Stomach (tissue), 9 donors: Measurements from ENCODE around the gene PTPRE. TPM values are rescaled to one million over a fixed set of nuclear protein-coding genes. Genes with fewer than 3 reads are reported as not detected.

Source experiments
- DNase-seq, 2 donors: peaks; one replicate each; pipeline versions ENCODE4 v3.0.0 to v3.0.0-alpha.2; 2013 to 2019
- H3K27ac ChIP-seq, 5 donors: fragments of 200-600 bp in 4 of 5; sonication (generic) in 4 of 5; one replicate each; pipeline ENCODE4 v1.5.1; 2013 to 2019; ENCODE audit warnings: mild to moderate bottlenecking in 1 of 5, moderate library complexity in 1 of 5
- H3K27me3 ChIP-seq, 3 donors: fragments of 200-600 bp; sonication (generic); one replicate each; pipeline ENCODE4 v1.5.1; 2017 to 2019; ENCODE audit warnings: mixed run types in 1 of 3
- H3K36me3 ChIP-seq, 4 donors: fragments of 200-600 bp; sonication (generic); 1 replicate in 3 of 4; 2 replicates in 1 of 4; pipeline ENCODE4 v1.5.1; 2016 to 2019
- H3K4me1 ChIP-seq, 4 donors: fragments of 200-600 bp; sonication (generic); one replicate each; pipeline ENCODE4 v1.5.1; 2016 to 2019
- H3K4me3 ChIP-seq, 4 donors: fragments of 200-600 bp; sonication (generic) in 3 of 4; one replicate each; pipeline ENCODE4 v1.5.1; 2016 to 2019; ENCODE audit warnings: mild to moderate bottlenecking in 1 of 4
- H3K9me3 ChIP-seq, 4 donors: fragments of 200-600 bp; sonication (generic); one replicate each; pipeline ENCODE4 v1.5.1; 2016 to 2019
- EP300 ChIP-seq: sonication (generic); formaldehyde crosslinking; IDR thresholded peaks from one replicate; pipeline ENCODE4 v1.6.1; 2017; ENCODE audit warnings: antibody characterized with exemption
- POLR2A ChIP-seq, 4 donors: fragments of 450-650 bp; IDR thresholded peaks; one replicate each; pipeline ENCODE4 v1.6.1; 2016; ENCODE audit warnings: antibody characterized with exemption in 4 of 4, control low read depth in 2 of 4, mild to moderate bottlenecking in 1 of 4, moderate library complexity in 1 of 4
- POLR2AphosphoS5 ChIP-seq, 3 donors: sonication (generic); formaldehyde crosslinking; IDR thresholded peaks; one replicate each; pipeline ENCODE4 v1.6.1; 2016; ENCODE audit warnings: antibody characterized with exemption in 3 of 3
- WGBS, 5 donors: extraction: QIAGEN DNeasy Blood & Tissue Kit in 3 of 5; methylation state at CpG; one replicate each; pipeline versions ENCODE4 v1.1.5 to v1.1.7; 2013 to 2018; 5-methylcytosine and 5-hydroxymethylcytosine counted together
- intact Hi-C: fragments of 100-400 bp; cut with DNase I; formaldehyde crosslinking; loops from one replicate; pipeline ENCODE4 v1.15.1; 2023; ENCODE audit warnings: low total_unique reads
- polyA plus RNA-seq, 3 donors: library from polyadenylated mRNA; stranded (reverse); fragments of 200-250 nt; gene quantifications; one replicate each; pipeline ENCODE4 v1.2.3, GENCODE V29; 2013
- total RNA-seq, 5 donors: library from RNA; depleted of rRNA; stranded (reverse); fragments of >200 nt; gene quantifications; one replicate each; pipeline versions ENCODE4 v1.1.0 to v1.2.3, GENCODE V29; 2014 to 2016
- TF ChIP-seq, protein P1 (sequence below), 7 experiments: fragments of 450-650 bp in 4 of 7; fragments of 200-600 bp in 3 of 7; sonication (generic) in 3 of 7; IDR thresholded peaks; one replicate each; pipeline ENCODE4 v1.5.1; 2016 to 2019; ENCODE audit warnings: antibody characterized with exemption in 7 of 7, control low read depth in 2 of 7, mild to moderate bottlenecking in 1 of 7
- donor health status: healthy with polysubstance abuse.
- donor health status: Bipolar disorder and iron deficiency.
- donor health status: healthy.

PTPRE gene
- total and polyA plus RNA-seq, 8 donors, result 4.0 to 26.4 (median 8.9) TPM

DNA sequence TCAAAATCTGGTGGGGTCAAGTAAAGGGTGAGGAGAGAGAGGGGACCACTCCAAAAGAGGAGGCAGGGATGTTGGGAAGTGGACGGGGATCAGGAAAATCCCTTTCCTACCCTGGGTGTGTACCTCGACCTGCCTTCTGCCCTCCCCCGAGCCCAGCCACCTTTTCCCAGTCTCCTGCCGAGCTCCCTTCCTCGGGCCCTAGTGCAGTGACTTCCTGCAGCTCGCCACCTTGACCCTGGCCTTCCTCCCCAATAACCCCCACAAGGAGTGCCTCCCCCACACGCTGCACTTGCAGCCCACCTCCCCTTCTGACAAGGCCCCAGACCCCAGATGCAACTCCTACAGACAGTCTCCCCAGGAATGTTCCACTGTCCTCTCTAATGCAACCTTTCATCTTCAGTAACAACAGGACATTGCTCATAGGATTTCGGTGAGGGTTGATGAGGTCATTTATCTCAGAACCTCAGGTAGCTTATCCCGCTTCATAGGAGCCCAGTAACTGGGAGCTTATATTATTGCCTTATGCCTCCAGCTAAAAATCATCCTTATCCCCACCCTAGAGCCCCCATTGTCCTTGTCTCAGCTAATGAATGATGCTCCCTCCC is 129.2 kb downstream of the PTPRE start:
- H3K27ac ChIP-seq, result no peak overlapping the region
- TF ChIP-seq POLR2AphosphoS5 (IDR thresholded peaks at IDR 0.05) (no peak), EP300 (no peak), POLR2A (IDR thresholded peaks at IDR 0.05) (no peak)
- TF ChIP-seq, protein P1, sequence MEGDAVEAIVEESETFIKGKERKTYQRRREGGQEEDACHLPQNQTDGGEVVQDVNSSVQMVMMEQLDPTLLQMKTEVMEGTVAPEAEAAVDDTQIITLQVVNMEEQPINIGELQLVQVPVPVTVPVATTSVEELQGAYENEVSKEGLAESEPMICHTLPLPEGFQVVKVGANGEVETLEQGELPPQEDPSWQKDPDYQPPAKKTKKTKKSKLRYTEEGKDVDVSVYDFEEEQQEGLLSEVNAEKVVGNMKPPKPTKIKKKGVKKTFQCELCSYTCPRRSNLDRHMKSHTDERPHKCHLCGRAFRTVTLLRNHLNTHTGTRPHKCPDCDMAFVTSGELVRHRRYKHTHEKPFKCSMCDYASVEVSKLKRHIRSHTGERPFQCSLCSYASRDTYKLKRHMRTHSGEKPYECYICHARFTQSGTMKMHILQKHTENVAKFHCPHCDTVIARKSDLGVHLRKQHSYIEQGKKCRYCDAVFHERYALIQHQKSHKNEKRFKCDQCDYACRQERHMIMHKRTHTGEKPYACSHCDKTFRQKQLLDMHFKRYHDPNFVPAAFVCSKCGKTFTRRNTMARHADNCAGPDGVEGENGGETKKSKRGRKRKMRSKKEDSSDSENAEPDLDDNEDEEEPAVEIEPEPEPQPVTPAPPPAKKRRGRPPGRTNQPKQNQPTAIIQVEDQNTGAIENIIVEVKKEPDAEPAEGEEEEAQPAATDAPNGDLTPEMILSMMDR (IDR thresholded peaks at IDR 0.05), result no peak
- peaks cover 0 to 4% (median 0%) of the 10 kb centered on the region in 4 donors for H3K4me1 ChIP-seq
- no peaks in the 10 kb centered on the region for H3K9me3 ChIP-seq
- intact Hi-C loops, result no loop called here
- no peaks in the 10 kb centered on the region for H3K36me3 ChIP-seq
- H3K27me3 ChIP-seq, result no peaks in the 10 kb centered on the region
- H3K4me3 ChIP-seq, result no peak overlapping the region
- DNase-seq, result no peak
- WGBS, 5 donors, result 73 to 80% (median 79%) methylated on average over 9 of the region's 9 CpGs

DNA sequence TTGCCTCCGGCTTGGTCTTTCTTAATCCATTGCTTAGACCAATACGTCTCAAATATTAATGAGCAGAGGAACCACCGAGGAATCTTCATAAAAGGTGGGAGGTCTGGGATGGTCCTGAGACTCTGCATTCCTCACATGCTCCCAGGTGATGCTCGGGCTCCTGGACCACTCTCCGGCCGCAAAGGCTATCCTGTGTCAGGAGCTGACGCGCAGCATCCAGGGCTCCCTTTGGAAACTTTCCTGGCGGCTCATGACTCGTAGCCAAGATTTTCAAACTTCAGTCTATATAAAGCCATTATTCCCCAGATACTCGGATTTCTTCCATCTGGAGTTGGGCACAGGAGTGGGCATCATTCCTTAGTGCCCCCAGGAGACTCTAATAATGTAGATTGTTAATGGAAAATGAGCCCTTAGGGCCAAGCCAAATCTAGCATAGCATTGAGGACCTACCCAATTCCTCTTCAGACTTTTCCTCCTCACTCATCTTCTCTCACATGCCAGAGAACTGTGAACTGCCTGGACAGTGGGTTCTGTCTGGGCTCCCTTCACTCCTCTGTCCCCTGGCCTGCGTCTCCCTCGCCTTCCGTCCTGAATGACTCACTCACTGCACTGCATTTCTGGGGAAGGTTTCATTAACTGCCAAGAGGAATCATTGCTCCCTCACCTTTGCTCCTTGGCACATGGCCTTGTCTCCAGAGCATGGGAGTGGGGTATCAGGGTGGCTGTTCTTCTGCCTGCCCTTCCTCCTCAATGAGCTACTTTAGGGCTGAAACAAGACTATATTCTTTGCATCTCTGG is 130.0 kb downstream of the PTPRE start:
- TF ChIP-seq POLR2AphosphoS5 (IDR thresholded peaks at IDR 0.05), result no peak
- TF ChIP-seq POLR2A (IDR thresholded peaks at IDR 0.05), result no peak
- TF ChIP-seq EP300, result no peak
- TF ChIP-seq, protein P1 (IDR thresholded peaks at IDR 0.05), result no peak
- 69 to 83% (median 73%) methylated on average over 14 of the region's 14 CpGs for WGBS, 5 donors
- DNase-seq, result no peak

DNA sequence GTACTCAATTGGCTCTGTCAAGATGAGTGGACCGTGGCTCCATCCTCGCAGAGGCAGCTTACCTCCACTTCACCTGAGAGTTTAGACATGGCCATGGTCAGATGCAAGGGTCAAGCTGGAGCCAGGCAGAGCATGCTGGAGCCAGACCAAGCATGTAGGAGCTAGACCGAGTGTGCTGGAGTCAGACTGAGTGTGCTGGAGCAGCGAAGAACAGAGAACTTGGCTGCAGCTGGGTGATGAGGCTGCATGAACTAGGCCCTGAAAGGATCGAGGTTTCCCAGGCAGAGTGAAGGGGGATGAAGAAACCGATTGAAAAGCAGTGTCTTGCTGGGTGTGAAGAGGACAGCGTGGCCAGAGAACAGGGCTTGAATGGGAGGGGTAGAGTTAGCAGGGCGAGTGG is 133.2 kb downstream of the PTPRE start:
- H3K4me3 ChIP-seq, result no peak overlapping the region
- peaks cover 0 to 6% (median 0%) of the 10 kb centered on the region in 4 donors for H3K4me1 ChIP-seq
- H3K9me3 ChIP-seq, result no peaks in the 10 kb centered on the region
- DNase-seq, result no peak
- H3K27ac ChIP-seq, result no peak overlapping the region
- TF ChIP-seq POLR2AphosphoS5 (IDR thresholded peaks at IDR 0.05) (no peak), POLR2A (IDR thresholded peaks at IDR 0.05) (no peak), EP300 (no peak)
- TF ChIP-seq, protein P1 (IDR thresholded peaks at IDR 0.05), result no peak
- 87 to 89% (median 89%) methylated on average over 8 of the region's 8 CpGs for WGBS, 5 donors
- H3K27me3 ChIP-seq, result no peaks in the 10 kb centered on the region
- intact Hi-C loops, result no loop called here
- H3K36me3 ChIP-seq, result no peaks in the 10 kb centered on the region

More for the DNA sequence above, 130.0 kb downstream of the PTPRE start:
- Histone ChIP-seq H3K27me3 (no peaks in the 10 kb centered on the region), H3K27ac (no peak overlapping the region), H3K9me3 (no peaks in the 10 kb centered on the region), H3K36me3 (no peaks in the 10 kb centered on the region), H3K4me1 (peaks cover 0 to 4% (median 0%) of the 10 kb centered on the region in 4 donors), H3K4me3 (no peak overlapping the region)
- intact Hi-C loops, result no loop called here

DNA sequence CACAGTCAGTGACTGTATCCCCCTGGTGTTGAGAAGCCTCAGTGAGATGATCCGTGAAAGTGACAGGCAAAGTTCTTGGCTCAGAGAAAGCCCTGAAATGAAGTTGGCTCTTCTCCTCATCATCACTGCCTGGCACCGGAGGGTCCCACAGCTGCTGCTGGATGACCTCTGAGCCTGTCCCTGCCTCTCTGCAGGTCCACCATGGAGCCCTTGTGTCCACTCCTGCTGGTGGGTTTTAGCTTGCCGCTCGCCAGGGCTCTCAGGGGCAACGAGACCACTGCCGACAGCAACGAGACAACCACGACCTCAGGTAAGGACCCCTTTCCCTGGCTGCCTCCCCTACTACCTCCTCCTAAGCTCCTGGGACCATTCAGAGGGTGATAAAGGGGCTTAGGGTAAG is 133.8 kb downstream of the PTPRE start:
- H3K4me3 ChIP-seq, result no peak overlapping the region
- 74 to 95% (median 91%) methylated on average over 3 to 8 of the region's 8 CpGs for WGBS, 5 donors
- DNase-seq, result no peak
- TF ChIP-seq POLR2AphosphoS5 (IDR thresholded peaks at IDR 0.05) (no peak), EP300 (no peak), POLR2A (IDR thresholded peaks at IDR 0.05) (no peak)
- TF ChIP-seq, protein P1 (IDR thresholded peaks at IDR 0.05), result no peak
- H3K9me3 ChIP-seq, result no peaks in the 10 kb centered on the region
- peaks cover 0 to 11% (median 0%) of the 10 kb centered on the region in 4 donors for H3K4me1 ChIP-seq
- intact Hi-C loops, result no loop called here
- no peak overlapping the region for H3K27ac ChIP-seq
- no peaks in the 10 kb centered on the region for H3K27me3 ChIP-seq
- H3K36me3 ChIP-seq, result no peaks in the 10 kb centered on the region
